HepG2 (cell line): ENCODE data around the gene MCF2L.

Experiments
- EZH2 ChIP-seq: conservative IDR thresholded peaks from 2 replicates; pipeline ENCODE4 v1.6.1; 2012; ENCODE audit warnings: mild to moderate bottlenecking, low read depth, low read length, moderate library complexity
- JUND ChIP-seq: sonication (generic); formaldehyde crosslinking; IDR thresholded peaks from 2 replicates; pipeline ENCODE4 v1.8.0; 2022; ENCODE audit warnings: mild to moderate bottlenecking, missing genetic modification reagents
- POLR2G ChIP-seq: fragments of 200-400 bp; formaldehyde crosslinking; IDR thresholded peaks from 2 replicates; pipeline ENCODE4 v1.6.1; 2018; ENCODE audit warnings: mild to moderate bottlenecking, low read depth, low read length, moderate library complexity
- RBM22 ChIP-seq: fragments of 200-400 bp; formaldehyde crosslinking; optimal IDR thresholded peaks from 2 replicates; pipeline ENCODE3; 2017; ENCODE audit warnings: mild to moderate bottlenecking, low read length, moderate library complexity
- SP1 ChIP-seq, 2 experiments: fragments of 450-650 bp in 1 of 2; sonication (generic) in 1 of 2; formaldehyde crosslinking in 1 of 2; IDR thresholded peaks; 2 replicates each; pipeline versions ENCODE4 v1.4.0 to v1.6.1; 2016 to 2020; ENCODE audit warnings: missing genetic modification reagents in 1 of 2
- STAG1 ChIP-seq: sonication (generic); formaldehyde crosslinking; IDR thresholded peaks from 2 replicates; pipeline ENCODE4 v1.4.0; 2020; ENCODE audit warnings: missing genetic modification reagents
- STAT6 ChIP-seq: sonication (generic); formaldehyde crosslinking; IDR thresholded peaks from 2 replicates; pipeline ENCODE4 v1.4.0; 2020; ENCODE audit warnings: missing genetic modification reagents, mild to moderate bottlenecking, borderline replicate concordance
- TAF15 ChIP-seq: fragments of 200-400 bp; formaldehyde crosslinking; IDR thresholded peaks from one replicate; pipeline ENCODE4 v1.6.1; 2018; ENCODE audit warnings: mild to moderate bottlenecking, low read depth, low read length; ENCODE audit not compliant: poor library complexity, severe bottlenecking
- TARDBP ChIP-seq: sonication (generic); formaldehyde crosslinking; IDR thresholded peaks from 2 replicates; pipeline ENCODE4 v1.8.0; 2022; ENCODE audit warnings: mild to moderate bottlenecking, missing genetic modification reagents
- ZNF451 ChIP-seq: sonication (generic); formaldehyde crosslinking; IDR thresholded peaks from 2 replicates; pipeline ENCODE4 v1.5.0; 2020; ENCODE audit warnings: mild to moderate bottlenecking, missing genetic modification reagents

DNA sequence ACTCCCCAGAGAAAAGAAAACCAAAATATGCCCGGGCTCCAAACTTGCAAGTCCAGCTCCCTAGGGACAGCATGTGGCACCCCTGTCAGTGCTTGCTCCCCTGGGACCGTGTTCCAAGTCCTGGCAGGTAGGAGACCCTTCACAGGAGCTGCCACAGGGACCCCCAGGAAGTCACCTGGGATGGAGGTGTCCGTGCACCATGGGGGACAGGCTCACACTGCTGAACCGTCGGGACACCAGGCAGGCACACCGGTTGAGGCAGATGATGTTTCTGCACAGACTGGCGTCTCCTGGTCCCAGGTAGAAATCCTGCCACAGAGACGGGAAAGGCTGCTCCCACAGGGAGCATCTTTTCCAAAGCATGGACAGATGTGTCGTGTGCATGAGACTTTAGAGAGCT is 177.7 kb downstream of the MCF2L start:
- TF ChIP-seq STAG1 (CRISPR knock-in tag) = no peak
- no peak for TF ChIP-seq ZNF451 (CRISPR knock-in tag)
- no peak for TF ChIP-seq STAT6 (CRISPR knock-in tag)
- TF ChIP-seq TAF15 = no peak
- no peak for TF ChIP-seq RBM22
- TF ChIP-seq SP1 (IDR thresholded peaks at IDR 0.05) = no peak
- TF ChIP-seq SP1 (CRISPR knock-in tag; IDR thresholded peaks at IDR 0.05) = no peak
- no peak for TF ChIP-seq POLR2G
- no peak for TF ChIP-seq EZH2
- TF ChIP-seq TARDBP = no peak
- TF ChIP-seq JUND (CRISPR knock-in tag) = no peak
